ENCODE measurements around the gene ATAD3B. TPM values are rescaled to one million over a fixed set of nuclear protein-coding genes. Genes with fewer than 3 reads are reported as not detected.
"Not testable (repeated sequence)": the region's sequence is repeated elsewhere in the genome, so short reads cannot be mapped to it uniquely, and the experiment has no call there.

ATAD3B gene
- total and polyA plus RNA-seq, 7 experiments from 2014 or later: 4.5 to 53.8 (median 45.5) TPM

DNA sequence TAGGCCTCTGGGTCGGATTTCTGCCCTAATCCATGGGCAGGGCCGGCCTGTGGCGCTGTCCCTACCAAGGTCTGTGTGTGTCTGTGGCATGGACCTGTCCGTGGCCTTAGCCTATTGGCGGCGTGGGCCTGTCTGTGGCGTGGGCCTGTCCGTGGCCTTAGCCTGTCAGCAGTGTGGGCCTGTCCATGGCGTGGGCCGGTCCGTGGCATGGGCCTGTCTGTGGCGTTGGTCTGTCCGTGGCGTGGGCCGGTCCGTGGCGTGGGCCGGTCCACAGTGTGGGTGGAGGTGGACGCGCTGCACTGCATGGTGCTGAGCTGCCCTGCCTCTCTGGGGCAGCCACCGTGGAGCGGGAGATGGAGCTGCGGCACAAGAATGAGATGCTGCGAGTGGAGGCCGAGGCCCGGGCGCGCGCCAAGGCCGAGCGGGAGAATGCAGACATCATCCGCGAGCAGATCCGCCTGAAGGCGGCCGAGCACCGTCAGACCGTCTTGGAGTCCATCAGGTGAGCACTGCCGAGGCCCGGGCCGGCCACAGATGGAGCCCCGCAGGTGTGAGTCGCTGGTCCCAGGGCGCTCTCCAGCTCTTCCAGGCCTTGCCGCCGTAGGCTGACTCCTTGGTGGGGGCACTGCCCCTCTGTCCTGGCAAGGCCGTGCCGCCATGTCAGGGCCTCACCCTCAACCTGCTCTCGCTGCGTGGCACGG, 48.4 kb downstream of the ATAD3B start:
- H3K4me3 Mint-ChIP-seq; H3K27me3 ChIP-seq (ENCODE audit: control insufficient read depth in 2 of 2, insufficient read depth in 2 of 2, low read length in 2 of 2); H3K9me3 Mint-ChIP-seq; H3K27me3 Mint-ChIP-seq; H3K27ac Mint-ChIP-seq; H3K27ac ChIP-seq (ENCODE audit: low read depth, low read length); CTCF ChIA-PET; H3K4me3 ChIP-seq (ENCODE audit: low read length); H3K4me1 Mint-ChIP-seq; POLR2A ChIA-PET; H3K4me1 ChIP-seq (ENCODE audit: control insufficient read depth in 2 of 2, insufficient read depth in 2 of 2, low read length in 2 of 2); DNase-seq; intact Hi-C loops (cut with micrococcal nuclease); H3K9me3 ChIP-seq (ENCODE audit: control insufficient read depth in 2 of 3, low read length in 3 of 3): not testable (repeated sequence)
- peaks cover 0 to 11% (median 0%) of the 10 kb centered on the region in 5 donors for H3K36me3 Mint-ChIP-seq
- peak; percentile 12 for ATAC-seq
- H3K36me3 ChIP-seq (ENCODE audit: control insufficient read depth in 2 of 3, insufficient read depth in 3 of 3, low read length in 3 of 3): peaks cover 0 to 36% (median 0%) of the 10 kb centered on the region in 3 experiments

DNA sequence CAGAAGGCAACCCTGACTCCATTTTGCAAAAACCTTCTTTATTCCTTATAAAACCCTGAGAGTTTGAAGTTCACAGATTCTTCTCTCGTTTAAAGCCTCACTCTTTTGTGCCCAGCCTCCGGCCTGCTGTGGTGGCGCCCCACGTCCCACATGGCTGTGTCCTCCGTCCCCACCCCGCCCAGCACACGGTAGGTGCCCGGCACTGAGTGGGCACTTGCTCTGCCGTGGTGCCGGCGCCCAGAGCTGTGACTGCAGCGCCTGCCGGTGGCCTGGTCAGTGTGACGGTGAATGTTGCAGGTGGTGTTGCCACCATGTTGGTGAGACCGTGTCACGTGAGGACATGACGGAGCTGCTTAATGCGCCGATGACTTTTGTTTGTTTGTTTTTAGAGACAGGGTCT, 49.8 kb downstream of the ATAD3B start:
- H3K27me3 Mint-ChIP-seq: no peaks in the 10 kb centered on the region
- no peak overlapping the region for H3K4me3 ChIP-seq (ENCODE audit: low read length)
- no peak overlapping the region for H3K27ac Mint-ChIP-seq
- H3K36me3 ChIP-seq (ENCODE audit: control insufficient read depth in 2 of 3, insufficient read depth in 3 of 3, low read length in 3 of 3): peaks cover 0 to 47% (median 0%) of the 10 kb centered on the region in 3 experiments
- H3K4me1 Mint-ChIP-seq: no peaks in the 10 kb centered on the region
- intact Hi-C loops (cut with micrococcal nuclease): no loop called here
- DNase-seq (no peak), ATAC-seq (no peak)
- ChIA-PET POLR2A (no interaction called here), CTCF (interaction anchor here (0.7 kb wide), 1 partner anchor 17 kb away, joined by 3 read pairs; no protein-coding TSS in a partner anchor)
- no peak overlapping the region for H3K4me3 Mint-ChIP-seq
- H3K4me1 ChIP-seq (ENCODE audit: control insufficient read depth in 2 of 2, insufficient read depth in 2 of 2, low read length in 2 of 2): no peaks in the 10 kb centered on the region
- H3K36me3 Mint-ChIP-seq: peaks cover 0 to 14% (median 0%) of the 10 kb centered on the region in 5 donors
- no peaks in the 10 kb centered on the region for H3K9me3 Mint-ChIP-seq
- H3K27me3 ChIP-seq (ENCODE audit: control insufficient read depth in 2 of 2, insufficient read depth in 2 of 2, low read length in 2 of 2): no peaks in the 10 kb centered on the region
- no peak overlapping the region for H3K27ac ChIP-seq (ENCODE audit: low read depth, low read length)
- no peaks in the 10 kb centered on the region for H3K9me3 ChIP-seq (ENCODE audit: control insufficient read depth in 2 of 3, low read length in 3 of 3)

DNA sequence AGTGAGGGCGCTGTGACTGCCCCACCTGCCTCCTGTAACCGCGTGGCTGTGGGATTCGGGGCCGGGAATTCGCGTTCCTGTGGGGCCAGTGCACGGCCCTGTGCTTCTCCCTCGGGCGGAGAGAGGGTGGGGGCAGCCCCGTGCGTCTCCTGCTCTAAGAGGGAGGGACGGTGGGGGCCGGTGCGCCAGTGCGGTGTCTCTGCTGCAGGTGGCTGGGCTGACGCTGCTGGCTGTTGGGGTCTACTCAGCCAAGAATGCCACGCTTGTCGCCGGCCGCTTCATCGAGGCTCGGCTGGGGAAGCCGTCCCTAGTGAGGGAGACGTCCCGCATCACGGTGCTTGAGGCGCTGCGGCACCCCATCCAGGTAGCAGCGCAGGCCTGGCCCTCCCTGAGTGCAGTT, 51.0 kb downstream of the ATAD3B start:
- H3K27ac ChIP-seq (ENCODE audit: low read depth, low read length); H3K27ac Mint-ChIP-seq; H3K9me3 ChIP-seq (ENCODE audit: control insufficient read depth in 2 of 3, low read length in 3 of 3); ATAC-seq; H3K9me3 Mint-ChIP-seq; H3K27me3 Mint-ChIP-seq; H3K4me1 Mint-ChIP-seq; DNase-seq; intact Hi-C loops (cut with micrococcal nuclease); POLR2A ChIA-PET; H3K4me1 ChIP-seq (ENCODE audit: control insufficient read depth in 2 of 2, insufficient read depth in 2 of 2, low read length in 2 of 2); H3K4me3 Mint-ChIP-seq; H3K4me3 ChIP-seq (ENCODE audit: low read length); CTCF ChIA-PET; H3K27me3 ChIP-seq (ENCODE audit: control insufficient read depth in 2 of 2, insufficient read depth in 2 of 2, low read length in 2 of 2): not testable (repeated sequence)
- H3K36me3 Mint-ChIP-seq: peaks cover 0 to 14% (median 0%) of the 10 kb centered on the region in 5 donors
- peaks cover 0 to 50% (median 0%) of the 10 kb centered on the region in 3 experiments for H3K36me3 ChIP-seq (ENCODE audit: control insufficient read depth in 2 of 3, insufficient read depth in 3 of 3, low read length in 3 of 3)

DNA sequence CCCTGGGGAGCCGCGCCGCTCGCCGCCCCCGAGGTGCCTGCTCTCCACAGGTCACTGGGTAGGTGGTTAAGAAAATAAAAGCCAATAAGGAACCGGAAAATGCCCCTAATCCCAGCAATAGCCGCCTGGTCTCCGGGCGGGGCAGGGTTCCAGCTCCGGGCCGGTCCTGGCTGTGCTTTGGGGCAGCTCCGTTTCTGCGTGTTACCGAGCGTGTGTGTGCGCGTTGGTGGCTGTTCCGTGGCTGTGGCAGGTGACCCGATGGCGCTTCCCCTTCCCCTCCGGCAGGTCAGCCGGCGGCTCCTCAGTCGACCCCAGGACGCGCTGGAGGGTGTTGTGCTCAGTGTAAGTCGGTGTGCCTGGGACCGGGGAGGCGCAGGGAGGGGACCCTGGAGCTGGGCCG, 51.7 kb downstream of the ATAD3B start:
- DNase-seq; H3K36me3 Mint-ChIP-seq; H3K27me3 ChIP-seq (ENCODE audit: control insufficient read depth in 2 of 2, insufficient read depth in 2 of 2, low read length in 2 of 2); H3K27ac ChIP-seq (ENCODE audit: low read depth, low read length); ATAC-seq; H3K4me3 Mint-ChIP-seq; H3K4me1 Mint-ChIP-seq; H3K4me3 ChIP-seq (ENCODE audit: low read length); H3K9me3 ChIP-seq (ENCODE audit: control insufficient read depth in 2 of 3, low read length in 3 of 3); H3K9me3 Mint-ChIP-seq; H3K27me3 Mint-ChIP-seq; H3K4me1 ChIP-seq (ENCODE audit: control insufficient read depth in 2 of 2, insufficient read depth in 2 of 2, low read length in 2 of 2); POLR2A ChIA-PET; CTCF ChIA-PET; H3K27ac Mint-ChIP-seq; intact Hi-C loops (cut with micrococcal nuclease): not testable (repeated sequence)
- H3K36me3 ChIP-seq (ENCODE audit: control insufficient read depth in 2 of 3, insufficient read depth in 3 of 3, low read length in 3 of 3): peaks cover 0 to 48% (median 0%) of the 10 kb centered on the region in 3 experiments

DNA sequence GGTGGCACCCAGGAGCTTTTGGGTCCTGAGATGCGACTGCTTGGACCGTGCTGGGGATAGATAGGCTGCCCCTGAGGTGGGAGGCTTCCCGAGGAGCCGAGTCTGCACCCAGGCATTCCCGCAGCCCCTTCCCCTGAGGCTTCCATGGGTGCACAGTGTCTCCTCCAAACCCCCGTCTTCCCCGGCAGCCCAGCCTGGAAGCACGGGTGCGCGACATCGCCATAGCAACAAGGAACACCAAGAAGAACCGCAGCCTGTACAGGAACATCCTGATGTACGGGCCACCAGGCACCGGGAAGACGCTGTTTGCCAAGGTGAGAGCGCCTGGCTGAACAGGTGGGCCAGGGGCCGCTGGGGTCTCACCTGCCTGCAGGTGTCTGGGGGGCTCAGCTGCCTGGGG, 52.1 kb downstream of the ATAD3B start:
- H3K36me3 Mint-ChIP-seq; H3K4me1 ChIP-seq (ENCODE audit: control insufficient read depth in 2 of 2, insufficient read depth in 2 of 2, low read length in 2 of 2); H3K27ac Mint-ChIP-seq; intact Hi-C loops (cut with micrococcal nuclease); DNase-seq; H3K9me3 Mint-ChIP-seq; H3K27me3 Mint-ChIP-seq; H3K27me3 ChIP-seq (ENCODE audit: control insufficient read depth in 2 of 2, insufficient read depth in 2 of 2, low read length in 2 of 2); POLR2A ChIA-PET; H3K27ac ChIP-seq (ENCODE audit: low read depth, low read length); H3K4me3 Mint-ChIP-seq; ATAC-seq; H3K9me3 ChIP-seq (ENCODE audit: control insufficient read depth in 2 of 3, low read length in 3 of 3); H3K4me1 Mint-ChIP-seq; H3K4me3 ChIP-seq (ENCODE audit: low read length): not testable (repeated sequence)
- H3K36me3 ChIP-seq (ENCODE audit: control insufficient read depth in 2 of 3, insufficient read depth in 3 of 3, low read length in 3 of 3): peaks cover 0 to 45% (median 0%) of the 10 kb centered on the region in 3 experiments
- CTCF ChIA-PET: interaction anchor here (0.7 kb wide), 1 partner anchor 124 kb away, joined by 3 read pairs; no protein-coding TSS in a partner anchor

DNA sequence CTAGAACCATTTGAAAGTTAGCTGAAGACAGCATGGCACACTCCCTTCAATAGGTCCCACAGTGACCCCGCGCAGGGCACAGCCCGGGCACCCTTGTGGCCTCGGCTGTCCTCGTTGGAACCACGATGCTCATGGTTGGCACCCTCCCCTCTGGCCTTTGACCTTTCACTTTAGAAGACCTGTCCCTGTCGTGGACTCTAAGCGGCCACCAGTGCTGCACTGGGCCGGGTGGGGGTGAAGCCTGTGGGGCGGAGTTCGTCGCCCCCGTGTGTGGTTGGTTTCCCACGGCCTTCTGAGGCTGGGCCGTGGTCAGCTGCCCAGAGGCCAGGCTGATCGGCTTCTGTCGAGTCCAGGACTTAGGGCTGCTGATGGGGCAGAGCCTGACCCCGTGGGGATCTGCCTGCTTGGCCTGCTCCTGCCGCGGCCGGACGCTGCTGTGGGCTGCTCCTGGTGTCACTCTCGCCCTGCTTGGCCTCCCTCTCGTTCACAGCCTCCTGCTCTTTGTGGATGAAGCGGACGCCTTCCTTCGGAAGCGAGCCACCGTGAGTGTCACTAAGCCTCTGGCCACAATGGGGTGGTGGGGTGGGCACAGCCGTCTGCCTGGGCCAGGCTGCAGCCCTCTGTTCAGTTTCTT, 53.3 kb downstream of the ATAD3B start:
- H3K27me3 ChIP-seq (ENCODE audit: control insufficient read depth in 2 of 2, insufficient read depth in 2 of 2, low read length in 2 of 2); H3K4me3 Mint-ChIP-seq; H3K9me3 Mint-ChIP-seq; H3K4me1 ChIP-seq (ENCODE audit: control insufficient read depth in 2 of 2, insufficient read depth in 2 of 2, low read length in 2 of 2); H3K4me3 ChIP-seq (ENCODE audit: low read length); POLR2A ChIA-PET; ATAC-seq; H3K27ac Mint-ChIP-seq; CTCF ChIA-PET; H3K36me3 Mint-ChIP-seq; H3K9me3 ChIP-seq (ENCODE audit: control insufficient read depth in 2 of 3, low read length in 3 of 3); H3K27ac ChIP-seq (ENCODE audit: low read depth, low read length); H3K4me1 Mint-ChIP-seq; H3K27me3 Mint-ChIP-seq; DNase-seq; intact Hi-C loops (cut with micrococcal nuclease): not testable (repeated sequence)
- peaks cover 0 to 50% (median 0%) of the 10 kb centered on the region in 3 experiments for H3K36me3 ChIP-seq (ENCODE audit: control insufficient read depth in 2 of 3, insufficient read depth in 3 of 3, low read length in 3 of 3)

DNA sequence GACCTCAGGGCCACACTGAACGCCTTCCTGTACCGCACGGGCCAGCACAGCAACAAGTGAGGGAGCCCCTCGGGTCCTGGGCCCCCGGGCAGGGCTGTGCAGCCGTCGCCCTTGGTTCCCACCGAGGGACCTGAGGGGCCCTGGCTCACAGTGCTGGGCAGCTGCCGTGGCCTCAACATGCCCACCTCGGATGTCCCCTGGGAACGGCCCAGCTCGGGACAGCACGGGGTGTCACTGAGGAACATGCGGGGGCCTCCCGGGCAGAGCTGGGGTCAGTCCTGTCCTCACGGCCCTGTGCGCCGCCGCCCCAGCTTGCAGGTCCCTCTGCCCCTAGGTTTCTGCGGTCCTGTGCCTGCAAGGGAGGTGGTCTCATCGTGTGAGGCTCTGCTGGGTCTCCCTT, 54.9 kb downstream of the ATAD3B start:
- H3K27me3 ChIP-seq (ENCODE audit: control insufficient read depth in 2 of 2, insufficient read depth in 2 of 2, low read length in 2 of 2); H3K27ac Mint-ChIP-seq; H3K4me1 ChIP-seq (ENCODE audit: control insufficient read depth in 2 of 2, insufficient read depth in 2 of 2, low read length in 2 of 2); H3K4me1 Mint-ChIP-seq; H3K9me3 Mint-ChIP-seq; H3K9me3 ChIP-seq (ENCODE audit: control insufficient read depth in 2 of 3, low read length in 3 of 3); CTCF ChIA-PET; H3K27me3 Mint-ChIP-seq; intact Hi-C loops (cut with micrococcal nuclease); POLR2A ChIA-PET; H3K4me3 ChIP-seq (ENCODE audit: low read length); H3K4me3 Mint-ChIP-seq; DNase-seq; H3K27ac ChIP-seq (ENCODE audit: low read depth, low read length): not testable (repeated sequence)
- H3K36me3 ChIP-seq (ENCODE audit: control insufficient read depth in 2 of 3, insufficient read depth in 3 of 3, low read length in 3 of 3): peaks cover 0 to 42% (median 0%) of the 10 kb centered on the region in 3 experiments
- peaks cover 0 to 21% (median 0%) of the 10 kb centered on the region in 5 donors for H3K36me3 Mint-ChIP-seq
- peak; percentile 14 for ATAC-seq
